OCI-LY3 (cell line): ENCODE data around the gene ATP4A.

ENCODE experiments used
- H2AFZ ChIP-seq: fragments of 200-600, 300-600 bp; shearing (Covaris generic); 2 replicates; pipeline ENCODE4 v1.6.0; 2014; ENCODE audit warnings: antibody characterized with exemption, low read depth, low read length
- H3K27ac ChIP-seq: fragments of 200-600, 300-600 bp; sonication (generic); 2 replicates; pipeline ENCODE4 v1.5.1; 2014; ENCODE audit warnings: mild to moderate bottlenecking, low read length, moderate library complexity, mixed read lengths
- H3K27me3 ChIP-seq: fragments of 200-600, 300-600 bp; sonication (generic); 2 replicates; pipeline ENCODE4 v1.6.1; 2014; ENCODE audit warnings: low read depth, low read length, mixed read lengths
- H3K36me3 ChIP-seq: fragments of 200-600, 300-600 bp; sonication (generic); replicated peaks from 2 replicates; pipeline ENCODE3; 2014; ENCODE audit warnings: low read depth, low read length, mixed read lengths
- H3K4me1 ChIP-seq: fragments of 300-600, 200-600 bp; sonication (generic); 2 replicates; pipeline ENCODE4 v1.6.1; 2014; ENCODE audit warnings: low read length, mixed read lengths
- H3K4me2 ChIP-seq: fragments of 200-600, 300-600 bp; sonication (generic); 2 replicates; pipeline ENCODE4 v1.6.1; 2014; ENCODE audit warnings: low read length, mixed read lengths
- H3K4me3 ChIP-seq: fragments of 300-600, 200-600 bp; sonication (generic); 2 replicates; pipeline ENCODE4 v1.5.1; 2014; ENCODE audit warnings: antibody characterized with exemption, mild to moderate bottlenecking, low read length, moderate library complexity
- H3K79me2 ChIP-seq: fragments of 300-600, 200-600 bp; shearing (Covaris generic); 2 replicates; pipeline ENCODE4 v1.6.1; 2014; ENCODE audit warnings: mild to moderate bottlenecking, low read length, mixed read lengths
- H3K9ac ChIP-seq: fragments of 300-600, 200-600 bp; shearing (Covaris generic); 2 replicates; pipeline ENCODE4 v1.6.0; 2014; ENCODE audit warnings: mild to moderate bottlenecking, low read length, moderate library complexity
- H3K9me3 ChIP-seq: fragments of 200-600, 300-600 bp; shearing (Covaris generic); 2 replicates; pipeline ENCODE4 v1.6.1; 2014; ENCODE audit warnings: low read length, mixed read lengths; ENCODE audit not compliant: insufficient read depth
- H4K20me1 ChIP-seq: fragments of 200-600, 300-600 bp; sonication (generic); 2 replicates; pipeline ENCODE4 v1.6.1; 2016; ENCODE audit warnings: low read length, mixed read lengths; ENCODE audit not compliant: insufficient read depth
- CTCF ChIP-seq: fragments of 200-600, 300-600 bp; sonication (generic); IDR thresholded peaks from 2 replicates; pipeline ENCODE4 v1.5.1; 2014; ENCODE audit warnings: antibody characterized with exemption, low read length, low read depth
- EZH2phosphoT487 ChIP-seq: fragments of 200-600 bp; shearing (Covaris generic); IDR thresholded peaks from 2 replicates; pipeline ENCODE4 v1.6.1; 2018; ENCODE audit warnings: antibody characterized with exemption, mixed run types, low read depth

Gene ATP4A

DNA sequence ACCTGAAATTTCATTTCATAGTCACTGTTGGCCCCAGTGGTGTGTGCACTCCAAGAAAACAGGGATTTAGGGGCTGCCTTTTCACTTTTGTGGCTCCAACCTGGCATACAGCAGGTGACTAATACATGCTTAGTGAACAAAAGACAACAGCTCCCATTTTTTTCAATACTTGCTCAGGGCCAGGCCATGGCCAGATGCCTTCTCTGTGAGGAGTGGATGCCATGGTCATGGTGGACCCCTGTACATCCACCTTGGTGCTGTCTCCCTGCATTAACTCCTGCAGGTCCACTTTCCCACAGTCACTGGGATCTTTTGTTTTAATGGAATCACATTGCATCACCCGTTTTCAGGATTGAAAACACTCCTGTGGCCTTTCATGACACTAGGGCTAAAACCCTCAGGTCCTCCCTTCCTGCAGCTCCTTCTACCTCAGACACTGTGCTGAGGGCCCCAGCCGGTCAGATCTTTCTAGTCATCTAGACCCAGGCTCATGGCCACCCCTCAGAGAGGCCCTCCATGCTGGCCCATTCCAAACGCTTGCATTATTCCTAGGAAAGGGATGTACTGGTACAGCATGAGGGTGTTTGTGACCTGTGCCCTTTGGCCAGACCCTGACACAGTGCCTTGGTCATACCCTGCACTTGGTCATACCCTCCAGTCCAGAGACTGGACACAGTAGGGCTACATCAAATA is 19.2 kb downstream of the ATP4A start:
- Histone ChIP-seq H3K4me2 (peak overlapping the region; percentile 99), H3K36me3 (peaks cover 16% of the 10 kb centered on the region), H3K4me1 (peaks cover 25% of the 10 kb centered on the region), H3K79me2 (peaks cover 36% of the 10 kb centered on the region), H3K9me3 (no peaks in the 10 kb centered on the region), H4K20me1 (no peaks in the 10 kb centered on the region; the same call in 1 of the 2 replicates), H2AFZ (no peak overlapping the region; the same call in 1 of the 2 replicates), H3K4me3 (peak overlapping the region; percentile 89), H3K27ac (peak overlapping the region; percentile 51; the same call in 1 of the 2 replicates), H3K9ac (peak overlapping the region; percentile 94), H3K27me3 (no peaks in the 10 kb centered on the region)
- TF ChIP-seq EZH2phosphoT487: no peak
- no peak for TF ChIP-seq CTCF

- Histone ChIP-seq H4K20me1 (no peaks in the 10 kb centered on the region; the same call in 1 of the 2 replicates), H3K9me3 (no peaks in the 10 kb centered on the region), H2AFZ (no peak overlapping the region), H3K27ac (no peak overlapping the region), H3K27me3 (no peaks in the 10 kb centered on the region), H3K4me3 (no peak overlapping the region), H3K79me2 (peaks cover 36% of the 10 kb centered on the region), H3K4me2 (peak overlapping the region; percentile 99; the same call in 1 of the 2 replicates), H3K9ac (no peak overlapping the region), H3K4me1 (peaks cover 19% of the 10 kb centered on the region), H3K36me3 (peaks cover 16% of the 10 kb centered on the region)
- no peak for TF ChIP-seq CTCF
- no peak for TF ChIP-seq EZH2phosphoT487
Measured at GRCh38 chr19:35543280-35544109, 20.0 kb downstream of the ATP4A start.

GRCh38 chr19:35542209-35542608 is 21.2 kb downstream of the ATP4A start:
- TF ChIP-seq CTCF: no peak
- TF ChIP-seq EZH2phosphoT487: no peak
- no peaks in the 10 kb centered on the region for H3K9me3 ChIP-seq
- no peak overlapping the region for H3K4me3 ChIP-seq
- H3K27me3 ChIP-seq: no peaks in the 10 kb centered on the region
- no peak overlapping the region for H3K27ac ChIP-seq
- no peak overlapping the region for H2AFZ ChIP-seq
- H4K20me1 ChIP-seq: no peaks in the 10 kb centered on the region
- H3K4me2 ChIP-seq: no peak overlapping the region
- peaks cover 12% of the 10 kb centered on the region for H3K36me3 ChIP-seq
- peaks cover 15% of the 10 kb centered on the region for H3K4me1 ChIP-seq
- H3K79me2 ChIP-seq: peaks cover 35% of the 10 kb centered on the region
- H3K9ac ChIP-seq: no peak overlapping the region

GRCh38 chr19:35540356-35540927 is 23.0 kb downstream of the ATP4A start:
- Histone ChIP-seq H3K27ac (no peak overlapping the region), H3K9ac (no peak overlapping the region), H4K20me1 (no peaks in the 10 kb centered on the region), H3K4me1 (peaks cover 8% of the 10 kb centered on the region), H3K27me3 (no peaks in the 10 kb centered on the region), H3K9me3 (no peaks in the 10 kb centered on the region), H3K4me2 (no peak overlapping the region), H3K36me3 (peaks cover 6% of the 10 kb centered on the region), H3K4me3 (no peak overlapping the region), H2AFZ (no peak overlapping the region), H3K79me2 (peaks cover 17% of the 10 kb centered on the region)
- TF ChIP-seq EZH2phosphoT487: no peak
- TF ChIP-seq CTCF: no peak
